AG10803 (cell line): ENCODE data around the gene SLC6A4.
A peak's percentile ranks its signal among the peaks of the same experiment; 100 is the strongest.

Experiments
- DNase-seq: peaks from one replicate; pipeline ENCODE4 v3.0.0; 2010; ENCODE audit warnings: low read depth
- H3K4me3 ChIP-seq: 2 replicates; pipeline ENCODE4 v1.5.1; 2011; ENCODE audit warnings: mild to moderate bottlenecking, low read length, control low read depth
- CTCF ChIP-seq: conservative IDR thresholded peaks from 2 replicates; pipeline ENCODE4 v1.5.1; 2011; ENCODE audit warnings: mild to moderate bottlenecking, low read length, control low read depth, inconsistent platforms

The SLC6A4 gene

GRCh38 chr17:30165147-30165546, 70.3 kb downstream of the SLC6A4 start:
- no peak for TF ChIP-seq CTCF
- H3K4me3 ChIP-seq = no peak overlapping the region
- DNase-seq = no peak

GRCh38 chr17:30164531-30164930, 71.0 kb downstream of the SLC6A4 start:
- H3K4me3 ChIP-seq = no peak overlapping the region
- DNase-seq = no peak
- TF ChIP-seq CTCF = no peak

- DNase-seq = peak; percentile 3
- TF ChIP-seq CTCF = no peak
- H3K4me3 ChIP-seq = no peak overlapping the region
Measured at GRCh38 chr17:30161601-30162000, 73.9 kb downstream of the SLC6A4 start.

GRCh38 chr17:30160419-30161172, 74.9 kb downstream of the SLC6A4 start:
- no peak overlapping the region for H3K4me3 ChIP-seq
- no peak for DNase-seq
- TF ChIP-seq CTCF = no peak

GRCh38 chr17:30158896-30159625, 76.4 kb downstream of the SLC6A4 start:
- no peak for TF ChIP-seq CTCF
- DNase-seq = no peak
- no peak overlapping the region for H3K4me3 ChIP-seq

- H3K4me3 ChIP-seq = no peak overlapping the region
- TF ChIP-seq CTCF = no peak
- DNase-seq = no peak
Measured at GRCh38 chr17:30155389-30155788, 80.1 kb downstream of the SLC6A4 start.

- no peak overlapping the region for H3K4me3 ChIP-seq
- no peak for DNase-seq
- TF ChIP-seq CTCF = no peak
Measured at GRCh38 chr17:30153463-30153862, 82.0 kb downstream of the SLC6A4 start.
